PC-9 (cell line): ENCODE results near the gene PHF20. TPM values are rescaled to one million over a fixed set of nuclear protein-coding genes. Genes with fewer than 3 reads are reported as not detected.

Source experiments
- BruUV-seq: library from RNA; stranded (reverse); fragments of 400-500 nt; replicated peaks from 2 replicates; lab custom pipeline; 2021; lab: Mats Ljungman, UMichigan
- CTCF ChIA-PET: fragments of 300-600 bp; sonication (Branson Sonifier 250); formaldehyde crosslinking; loops from one replicate; lab custom pipeline; 2022; ENCODE audit warnings: antibody characterized with exemption; lab: Charles Lee
- POLR2A ChIA-PET: fragments of 300-600 bp; sonication (Branson Sonifier 250); formaldehyde crosslinking; loops from one replicate; lab custom pipeline; 2022; ENCODE audit warnings: antibody characterized with exemption; ENCODE audit not compliant: unreplicated experiment; lab: Charles Lee
- DNase-seq, 2 experiments: peaks; one replicate each; pipeline versions ENCODE4 v3.0.0 to v3.0.0-alpha.2; 2015 to 2022; ENCODE audit warnings: mixed read lengths in 1 of 2
- H2AFZ ChIP-seq: fragments of 200-600 bp; sonication (generic); 2 replicates; pipeline ENCODE4 v1.8.1; 2017; ENCODE audit warnings: antibody characterized with exemption
- H3F3A ChIP-seq: fragments of 200-600 bp; sonication (generic); 2 replicates; pipeline ENCODE4 v1.8.1; 2017; ENCODE audit warnings: antibody characterized with exemption, mild to moderate bottlenecking, low read depth; ENCODE audit not compliant: insufficient read depth
- H3K27ac ChIP-seq: fragments of 200-600 bp; sonication (generic); 2 replicates; pipeline ENCODE4 v1.6.1; 2016; ENCODE audit warnings: mixed run types
- H3K27me3 ChIP-seq: fragments of 200-600 bp; sonication (generic); 2 replicates; pipeline ENCODE4 v1.6.1; 2016; ENCODE audit warnings: low read depth, mixed run types; ENCODE audit not compliant: insufficient read depth
- H3K36me3 ChIP-seq: fragments of 200-600 bp; sonication (generic); 2 replicates; pipeline ENCODE4 v1.6.1; 2016; ENCODE audit warnings: low read depth, mixed run types
- H3K4me1 ChIP-seq: fragments of 200-600 bp; sonication (generic); replicated peaks from 2 replicates; pipeline ENCODE4 v1.6.1; 2016; ENCODE audit warnings: mixed run types; ENCODE audit not compliant: insufficient read depth
- H3K4me2 ChIP-seq: fragments of 200-600 bp; sonication (generic); 2 replicates; pipeline ENCODE4 v1.6.1; 2017; ENCODE audit warnings: mixed run types
- H3K4me3 ChIP-seq: fragments of 200-600 bp; sonication (generic); 2 replicates; pipeline ENCODE4 v1.6.1; 2016; ENCODE audit warnings: mixed run types
- H3K79me2 ChIP-seq: fragments of 200-600 bp; sonication (generic); 2 replicates; pipeline ENCODE4 v1.6.1; 2017; ENCODE audit warnings: low read depth, mixed run types
- H3K9me2 ChIP-seq: fragments of 200-600 bp; sonication (generic); 2 replicates; pipeline ENCODE4 v1.8.1; 2017; ENCODE audit warnings: mild to moderate bottlenecking; ENCODE audit not compliant: insufficient read depth
- H3K9me3 ChIP-seq: fragments of 200-600 bp; sonication (generic); 2 replicates; pipeline ENCODE4 v1.8.1; 2016; ENCODE audit warnings: low read depth; ENCODE audit not compliant: insufficient read depth
- H4K20me1 ChIP-seq: fragments of 200-600 bp; sonication (generic); 2 replicates; pipeline ENCODE4 v1.8.1; 2017; ENCODE audit not compliant: insufficient read depth
- CTCF ChIP-seq: fragments of 200-600 bp; sonication (generic); conservative IDR thresholded peaks from 2 replicates; pipeline ENCODE4 v1.6.1; 2017; ENCODE audit warnings: mixed run types, antibody characterized with exemption, mild to moderate bottlenecking, moderate library complexity
- EZH2 ChIP-seq: fragments of 200-600 bp; sonication (generic); IDR thresholded peaks from 2 replicates; pipeline ENCODE4 v1.8.0; 2017; ENCODE audit warnings: antibody characterized with exemption, low read depth
- intact Hi-C: fragments of 100-400 bp; cut with micrococcal nuclease; formaldehyde crosslinking; loops from one replicate; pipeline ENCODE4 v1.10.0; 2022; ENCODE audit not compliant: unreplicated experiment
- total RNA-seq: library from RNA; stranded (reverse); gene quantifications from 2 replicates; pipeline ENCODE4 v1.2.3, GENCODE V29; 2021

PHF20 gene
- total RNA-seq, 1 experiment from 2014 or later: 59.8 TPM

- no peaks in the 10 kb centered on the region for H3K4me1 ChIP-seq
- H3F3A ChIP-seq: peaks cover 12% of the 10 kb centered on the region
- no peak overlapping the region for H3K4me2 ChIP-seq
- H3K9me2 ChIP-seq: no peaks in the 10 kb centered on the region
- H3K27ac ChIP-seq: no peak overlapping the region
- intact Hi-C loops: no loop called here
- ChIA-PET CTCF (no interaction called here), POLR2A (no interaction called here)
- H3K36me3 ChIP-seq: no peaks in the 10 kb centered on the region
- no peaks in the 10 kb centered on the region for H3K27me3 ChIP-seq
- H3K79me2 ChIP-seq: no peaks in the 10 kb centered on the region
- no peak for DNase-seq
- TF ChIP-seq CTCF: no peak
- TF ChIP-seq EZH2: no peak
- H4K20me1 ChIP-seq: no peaks in the 10 kb centered on the region
- no peaks in the 10 kb centered on the region for H3K9me3 ChIP-seq
- BruUV-seq: no TSS peak
- no peak overlapping the region for H3K4me3 ChIP-seq
- H2AFZ ChIP-seq: no peak overlapping the region
These were observed 5.0 kb upstream of the PHF20 start for GRCh38 chr20:35766843-35767242.

GRCh38 chr20:35767683-35768481 is 3.9 kb upstream of the PHF20 start:
- BruUV-seq: no TSS peak
- intact Hi-C loops: no loop called here
- H3K9me3 ChIP-seq: no peaks in the 10 kb centered on the region
- no peaks in the 10 kb centered on the region for H3K36me3 ChIP-seq
- H3K27ac ChIP-seq: no peak overlapping the region
- ChIA-PET POLR2A (interaction anchor here (0.7 kb wide), 1 partner anchor 107 kb away, joined by 3 read pairs; no protein-coding TSS in a partner anchor), CTCF (no interaction called here)
- DNase-seq: no peak
- H3K79me2 ChIP-seq: peaks cover 7% of the 10 kb centered on the region
- H3K4me1 ChIP-seq: peaks cover 4% of the 10 kb centered on the region
- no peaks in the 10 kb centered on the region for H3K27me3 ChIP-seq
- TF ChIP-seq EZH2: no peak
- TF ChIP-seq CTCF: no peak
- peaks cover 12% of the 10 kb centered on the region for H3F3A ChIP-seq
- H3K4me2 ChIP-seq: no peak overlapping the region
- no peaks in the 10 kb centered on the region for H4K20me1 ChIP-seq
- no peak overlapping the region for H2AFZ ChIP-seq
- no peaks in the 10 kb centered on the region for H3K9me2 ChIP-seq
- H3K4me3 ChIP-seq: no peak overlapping the region

GRCh38 chr20:35768731-35769664 is 2.8 kb upstream of the PHF20 start:
- POLR2A ChIA-PET: interaction anchor here (0.7 to 1.0 kb wide), 3 partner anchors 27 to 316 kb away, joined by 3 to 28 read pairs (median 8); partner anchors contain the start of gene RBM39
- intact Hi-C loops: no loop called here
- H3F3A ChIP-seq: peaks cover 12% of the 10 kb centered on the region
- BruUV-seq: no TSS peak
- H3K4me1 ChIP-seq: peaks cover 12% of the 10 kb centered on the region
- H3K9me3 ChIP-seq: no peaks in the 10 kb centered on the region
- peak overlapping the region; percentile 8; the same call in 1 of the 2 replicates for H3K4me2 ChIP-seq
- no peaks in the 10 kb centered on the region for H3K9me2 ChIP-seq
- CTCF ChIA-PET: interaction anchor here (0.6 to 0.7 kb wide), 2 partner anchors 20 to 436 kb away, joined by 3 to 4 read pairs; no protein-coding TSS in a partner anchor
- no peaks in the 10 kb centered on the region for H3K36me3 ChIP-seq
- no peak overlapping the region for H3K27ac ChIP-seq
- peak; percentile 80 to 81 for DNase-seq
- H3K27me3 ChIP-seq: no peaks in the 10 kb centered on the region
- no peak overlapping the region for H2AFZ ChIP-seq
- peaks cover 18% of the 10 kb centered on the region for H3K79me2 ChIP-seq
- no peak for TF ChIP-seq EZH2
- no peak for TF ChIP-seq CTCF
- H4K20me1 ChIP-seq: no peaks in the 10 kb centered on the region
- H3K4me3 ChIP-seq: no peak overlapping the region
